DND-41 (cell line): Measurements from ENCODE around the gene ANO9.
"Not testable (repeated sequence)": the region's sequence is repeated elsewhere in the genome, so short reads cannot be mapped to it uniquely, and the experiment has no call there.

Experiments used
- ATAC-seq: fragments of 200-7000 bp; cut with Tn5 transposase; 3 replicates; pipeline ENCODE4 v1.9.1; 2021; ENCODE audit warnings: low read depth; ENCODE audit not compliant: insufficient read depth
- DNase-seq: peaks from one replicate; pipeline ENCODE4 v3.0.0-alpha.2; 2020
- H2AFZ ChIP-seq: 2 replicates; pipeline ENCODE4 v1.6.0; 2012; ENCODE audit warnings: low read depth, low read length
- H3K27ac ChIP-seq: 2 replicates; pipeline ENCODE4 v1.5.1; 2012; ENCODE audit warnings: low read length, inconsistent platforms
- H3K27me3 ChIP-seq: fragments of 200-600 bp; sonication (generic); 2 replicates; pipeline ENCODE4 v1.6.0; 2012; ENCODE audit warnings: low read length, mild to moderate bottlenecking, inconsistent platforms; ENCODE audit not compliant: insufficient read depth, poor library complexity
- H3K36me3 ChIP-seq: 2 replicates; pipeline ENCODE4 v1.5.1; 2012; ENCODE audit warnings: low read length, inconsistent platforms; ENCODE audit not compliant: insufficient read depth
- H3K4me1 ChIP-seq: 2 replicates; pipeline ENCODE4 v1.5.1; 2012; ENCODE audit warnings: mild to moderate bottlenecking, low read length; ENCODE audit not compliant: insufficient read depth
- H3K4me2 ChIP-seq: 2 replicates; pipeline ENCODE4 v1.6.0; 2012; ENCODE audit warnings: mild to moderate bottlenecking, moderate library complexity, low read length, inconsistent platforms; ENCODE audit not compliant: insufficient read depth
- H3K4me3 ChIP-seq, 2 experiments: fragments of 200-600 bp in 1 of 2; shearing (Covaris generic) in 1 of 2; 2 replicates each; pipeline ENCODE4 v1.5.1; 2012 to 2016; ENCODE audit warnings: inconsistent platforms in 2 of 2, low read length in 2 of 2, mild to moderate bottlenecking in 2 of 2, low read depth in 1 of 2, moderate library complexity in 1 of 2
- H3K79me2 ChIP-seq: 2 replicates; pipeline ENCODE4 v1.6.0; 2012; ENCODE audit warnings: low read length, inconsistent platforms; ENCODE audit not compliant: insufficient read depth
- H3K9ac ChIP-seq: 2 replicates; pipeline ENCODE4 v1.6.0; 2012; ENCODE audit warnings: low read depth, mild to moderate bottlenecking, inconsistent platforms, low read length, moderate library complexity
- H3K9me3 ChIP-seq: 2 replicates; pipeline ENCODE4 v1.5.1; 2012; ENCODE audit warnings: low read length, moderate library complexity, mild to moderate bottlenecking, inconsistent platforms; ENCODE audit not compliant: insufficient read depth, severe bottlenecking
- H4K20me1 ChIP-seq: 2 replicates; pipeline ENCODE4 v1.6.0; 2012; ENCODE audit warnings: low read length; ENCODE audit not compliant: insufficient read depth
- EZH2 ChIP-seq: IDR thresholded peaks from 3 replicates; pipeline ENCODE4 v1.6.1; 2012; ENCODE audit warnings: borderline replicate concordance, low read depth, mild to moderate bottlenecking, moderate library complexity, low read length, inconsistent platforms; ENCODE audit not compliant: severe bottlenecking
- TF ChIP-seq, protein P1 (sequence below): IDR thresholded peaks from 2 replicates; pipeline ENCODE4 v1.5.1; 2012; ENCODE audit warnings: borderline replicate concordance, low read length, moderate library complexity, mild to moderate bottlenecking; ENCODE audit not compliant: poor library complexity, severe bottlenecking; ENCODE audit errors: extremely low read depth

The ANO9 gene

DNA sequence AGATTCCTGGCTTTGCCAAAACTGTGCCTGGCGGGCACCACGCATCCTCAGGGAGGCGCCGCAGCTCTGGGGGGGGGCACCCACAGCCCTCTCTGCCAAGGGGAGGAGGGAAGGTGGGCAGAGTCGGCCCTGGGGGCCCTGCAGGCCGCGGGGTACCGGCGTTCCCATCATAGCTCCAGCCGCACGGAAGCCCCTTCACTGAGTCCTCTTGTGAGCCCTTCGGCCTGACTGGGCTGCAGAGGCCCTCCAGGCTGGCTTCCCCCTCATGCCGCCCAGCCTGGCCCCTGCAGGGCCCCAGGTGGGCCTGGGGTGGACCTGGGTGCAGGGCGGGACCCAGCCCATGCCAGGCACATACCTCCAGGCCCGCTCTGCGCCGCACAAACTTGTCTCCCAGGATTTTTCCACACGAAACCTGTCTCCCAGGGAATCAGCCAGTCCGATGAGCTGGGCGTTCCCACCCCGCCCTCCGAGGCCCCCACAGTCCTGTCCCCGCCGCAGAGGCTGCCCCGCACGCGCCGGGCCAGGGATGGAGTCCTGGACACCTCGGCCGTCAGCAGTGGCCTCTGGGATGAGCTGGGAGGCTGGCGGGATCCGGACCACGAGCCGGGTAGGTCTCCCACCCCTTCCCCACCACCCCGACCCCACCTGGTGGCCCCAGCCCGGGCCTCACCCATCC, 49.6 kb downstream of the ANO9 start:
- H4K20me1 ChIP-seq, result peaks cover 20% of the 10 kb centered on the region
- no peak for DNase-seq
- H3K9me3 ChIP-seq, result no peaks in the 10 kb centered on the region
- no peak overlapping the region for H3K27ac ChIP-seq
- no peak overlapping the region for H3K4me3 ChIP-seq
- no peak overlapping the region for H3K4me2 ChIP-seq
- no peak for ATAC-seq
- peaks cover 15% of the 10 kb centered on the region for H3K27me3 ChIP-seq
- H3K9ac ChIP-seq, result no peak overlapping the region
- no peak overlapping the region for H2AFZ ChIP-seq
- no peaks in the 10 kb centered on the region for H3K36me3 ChIP-seq
- TF ChIP-seq, protein P1, sequence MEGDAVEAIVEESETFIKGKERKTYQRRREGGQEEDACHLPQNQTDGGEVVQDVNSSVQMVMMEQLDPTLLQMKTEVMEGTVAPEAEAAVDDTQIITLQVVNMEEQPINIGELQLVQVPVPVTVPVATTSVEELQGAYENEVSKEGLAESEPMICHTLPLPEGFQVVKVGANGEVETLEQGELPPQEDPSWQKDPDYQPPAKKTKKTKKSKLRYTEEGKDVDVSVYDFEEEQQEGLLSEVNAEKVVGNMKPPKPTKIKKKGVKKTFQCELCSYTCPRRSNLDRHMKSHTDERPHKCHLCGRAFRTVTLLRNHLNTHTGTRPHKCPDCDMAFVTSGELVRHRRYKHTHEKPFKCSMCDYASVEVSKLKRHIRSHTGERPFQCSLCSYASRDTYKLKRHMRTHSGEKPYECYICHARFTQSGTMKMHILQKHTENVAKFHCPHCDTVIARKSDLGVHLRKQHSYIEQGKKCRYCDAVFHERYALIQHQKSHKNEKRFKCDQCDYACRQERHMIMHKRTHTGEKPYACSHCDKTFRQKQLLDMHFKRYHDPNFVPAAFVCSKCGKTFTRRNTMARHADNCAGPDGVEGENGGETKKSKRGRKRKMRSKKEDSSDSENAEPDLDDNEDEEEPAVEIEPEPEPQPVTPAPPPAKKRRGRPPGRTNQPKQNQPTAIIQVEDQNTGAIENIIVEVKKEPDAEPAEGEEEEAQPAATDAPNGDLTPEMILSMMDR, result no peak
- no peak for TF ChIP-seq EZH2
- no peaks in the 10 kb centered on the region for H3K79me2 ChIP-seq
- H3K4me1 ChIP-seq, result no peaks in the 10 kb centered on the region

DNA sequence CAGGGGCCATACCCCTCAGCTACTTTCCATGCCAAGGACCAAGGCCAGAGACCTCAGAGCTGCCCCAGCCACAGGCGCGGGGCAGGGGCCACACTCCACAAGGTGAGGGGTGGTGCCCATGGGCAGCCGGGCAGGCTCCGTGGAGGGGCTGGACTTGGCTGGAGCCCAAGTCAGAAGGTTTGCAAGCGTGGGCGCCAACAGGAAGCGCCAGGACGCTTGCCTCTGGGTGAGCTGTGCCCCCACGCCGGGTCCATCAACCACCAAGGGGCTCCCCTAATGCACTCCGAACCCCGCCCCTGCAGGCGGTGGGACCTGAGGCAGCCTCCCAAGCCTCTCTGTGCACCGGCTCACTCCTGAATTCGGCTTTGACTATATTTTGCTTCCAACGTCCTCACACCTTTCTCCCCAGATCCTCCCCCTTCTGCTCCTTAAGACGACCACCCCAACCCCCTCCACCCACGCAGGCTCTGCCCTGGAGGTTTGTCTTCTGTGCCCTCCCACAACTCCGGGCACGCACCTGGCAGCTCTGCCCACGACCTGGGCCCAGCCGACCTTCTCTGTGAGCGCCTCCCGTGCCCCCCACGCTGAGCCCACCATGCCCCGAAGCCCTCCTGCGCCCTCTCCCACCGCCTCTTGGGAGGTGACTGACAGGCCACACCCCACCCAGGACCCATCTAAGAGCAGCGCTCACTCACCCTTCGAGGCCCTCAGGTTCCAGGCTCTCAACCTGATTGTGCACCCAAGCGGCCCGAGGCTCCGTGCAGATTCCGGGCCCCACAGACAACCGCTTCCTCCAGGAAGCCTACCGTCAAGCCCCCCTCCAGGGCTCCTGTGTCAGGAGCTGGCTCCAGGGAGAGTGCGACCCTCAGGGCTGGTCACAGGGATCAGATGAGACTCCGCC, 50.4 kb downstream of the ANO9 start:
- peaks cover 7% of the 10 kb centered on the region for H3K9me3 ChIP-seq
- H3K4me1 ChIP-seq, result no peaks in the 10 kb centered on the region
- H3K27me3 ChIP-seq, result peaks cover 6% of the 10 kb centered on the region
- no peak overlapping the region for H3K4me3 ChIP-seq
- no peak overlapping the region for H3K27ac ChIP-seq
- H3K36me3 ChIP-seq, result no peaks in the 10 kb centered on the region
- DNase-seq (no peak), ATAC-seq (no peak)
- TF ChIP-seq, protein P1, result no peak
- no peak for TF ChIP-seq EZH2
- H3K9ac ChIP-seq, result no peak overlapping the region
- H3K4me2 ChIP-seq, result no peak overlapping the region
- H2AFZ ChIP-seq, result no peak overlapping the region
- H4K20me1 ChIP-seq, result peaks cover 12% of the 10 kb centered on the region
- H3K79me2 ChIP-seq, result no peaks in the 10 kb centered on the region

DNA sequence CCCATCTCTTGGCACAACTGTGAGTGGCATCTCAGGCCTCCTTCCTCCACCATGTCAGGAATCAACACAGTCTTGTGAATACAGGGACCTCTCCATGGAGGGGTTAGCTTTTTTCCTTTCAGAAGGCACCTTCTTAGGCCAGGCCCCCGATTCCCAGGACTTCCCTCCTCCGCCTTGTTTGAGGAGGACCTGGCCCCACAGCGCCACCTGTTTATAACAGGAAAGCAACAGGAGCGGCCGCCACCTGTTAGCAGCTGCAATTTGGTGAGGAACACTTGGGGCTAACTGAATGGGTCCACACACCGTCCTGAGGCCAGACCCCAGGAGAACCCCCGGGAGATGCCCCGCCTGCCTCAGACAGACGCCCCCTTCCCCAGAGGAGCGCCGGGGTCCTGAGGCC, 51.6 kb downstream of the ANO9 start:
- no peaks in the 10 kb centered on the region for H3K36me3 ChIP-seq
- TF ChIP-seq EZH2, result no peak
- TF ChIP-seq, protein P1, result peak; percentile 29
- no peak overlapping the region for H2AFZ ChIP-seq
- H4K20me1 ChIP-seq, result peaks cover 6% of the 10 kb centered on the region; the same call in 1 of the 2 replicates
- DNase-seq (no peak), ATAC-seq (no peak)
- H3K27ac ChIP-seq, result no peak overlapping the region
- H3K4me1 ChIP-seq, result no peaks in the 10 kb centered on the region
- H3K27me3 ChIP-seq, result no peaks in the 10 kb centered on the region
- no peak overlapping the region for H3K9ac ChIP-seq
- H3K9me3 ChIP-seq, result peaks cover 13% of the 10 kb centered on the region
- H3K4me3 ChIP-seq, result no peak overlapping the region
- no peak overlapping the region for H3K4me2 ChIP-seq
- H3K79me2 ChIP-seq, result no peaks in the 10 kb centered on the region

DNA sequence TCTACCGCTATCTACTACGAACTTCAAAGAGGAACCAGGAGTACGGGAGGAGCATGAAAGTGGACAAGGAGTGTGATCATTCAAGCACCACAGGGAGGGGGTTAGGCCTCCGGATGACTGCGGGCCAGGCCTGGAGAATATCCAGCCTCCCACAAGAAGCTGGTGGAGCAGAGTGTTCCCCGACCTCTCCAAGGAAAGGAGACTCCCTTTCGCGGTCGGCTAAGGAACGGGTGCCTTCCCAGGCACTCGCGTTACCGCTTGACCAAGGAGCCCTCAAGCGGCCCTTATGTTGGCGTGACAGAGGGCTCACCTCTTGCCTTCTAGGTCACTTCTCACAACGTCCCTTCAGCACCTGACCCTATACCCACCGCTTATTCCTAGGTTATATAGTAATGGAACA, 52.4 kb downstream of the ANO9 start:
- H3K9me3 ChIP-seq, result peaks cover 13% of the 10 kb centered on the region
- H3K36me3 ChIP-seq, H3K4me3 ChIP-seq, H2AFZ ChIP-seq, H3K9ac ChIP-seq, H3K4me1 ChIP-seq, H3K27me3 ChIP-seq, H3K4me2 ChIP-seq, H4K20me1 ChIP-seq, H3K27ac ChIP-seq, DNase-seq, ATAC-seq, H3K79me2 ChIP-seq: not testable (repeated sequence)
